GM21367 (cell line): Measurements from ENCODE around the gene PAPOLA.
A peak's percentile ranks its signal among the peaks of the same experiment; 100 is the strongest.
"Not testable (repeated sequence)": the region's sequence is repeated elsewhere in the genome, so short reads cannot be mapped to it uniquely, and the experiment has no call there.

Experiments used
- ATAC-seq: cut with Tn5 transposase; IDR thresholded peaks from one replicate; pipeline ENCODE4 v1.9.1; 2021; ENCODE audit not compliant: unreplicated experiment

PAPOLA gene

GRCh38 chr14:96501740-96502620 is at the start of gene PAPOLA:
PAPOLA (plus strand) TSS chr14:96502382; CDS start chr14:96502593, 211 bp downstream.
- ATAC-seq: peak; percentile 85

GRCh38 chr14:96452684-96453083 is 49.5 kb upstream of the PAPOLA start:
- no peak for ATAC-seq

GRCh38 chr14:96455588-96455987 is 46.6 kb upstream of the PAPOLA start:
- no peak for ATAC-seq

GRCh38 chr14:96459851-96460250 is 42.3 kb upstream of the PAPOLA start:
- no peak for ATAC-seq

GRCh38 chr14:96461950-96462798 is 40.0 kb upstream of the PAPOLA start:
- no peak for ATAC-seq

GRCh38 chr14:96464136-96464535 is 38.0 kb upstream of the PAPOLA start:
- no peak for ATAC-seq

GRCh38 chr14:96466918-96467317 is 35.3 kb upstream of the PAPOLA start:
- no peak for ATAC-seq

- no peak for ATAC-seq
Observed at GRCh38 chr14:96470331-96470730, 31.9 kb upstream of the PAPOLA start.

GRCh38 chr14:96470967-96471366 is 31.2 kb upstream of the PAPOLA start:
- ATAC-seq: not testable (repeated sequence)

- no peak for ATAC-seq
Observed at GRCh38 chr14:96478119-96478518, 24.1 kb upstream of the PAPOLA start.

- no peak for ATAC-seq
Observed at GRCh38 chr14:96479435-96480146, 22.6 kb upstream of the PAPOLA start.

GRCh38 chr14:96481731-96482314 is 20.4 kb upstream of the PAPOLA start:
- no peak for ATAC-seq

- ATAC-seq: no peak
Observed at GRCh38 chr14:96482986-96483385, 19.2 kb upstream of the PAPOLA start.

- ATAC-seq: no peak
Observed at GRCh38 chr14:96484399-96484798, 17.8 kb upstream of the PAPOLA start.

- peak; percentile 77 for ATAC-seq
Observed at GRCh38 chr14:96486705-96487104, 15.5 kb upstream of the PAPOLA start.

GRCh38 chr14:96489327-96489726 is 12.9 kb upstream of the PAPOLA start:
- ATAC-seq: no peak

GRCh38 chr14:96493178-96493577 is 9.0 kb upstream of the PAPOLA start:
- ATAC-seq: no peak

- ATAC-seq: no peak
Observed at GRCh38 chr14:96494331-96494730, 7.9 kb upstream of the PAPOLA start.

GRCh38 chr14:96497087-96497486 is 5.1 kb upstream of the PAPOLA start:
- peak; percentile 39 for ATAC-seq

GRCh38 chr14:96497586-96497985 is 4.6 kb upstream of the PAPOLA start:
- no peak for ATAC-seq

GRCh38 chr14:96501217-96501739 is 904 bp upstream of the PAPOLA start:
- ATAC-seq: no peak
